NK-92 treated with Interleukin-12 subunit alpha and Interleukin-12 subunit beta, amount 100 ng/mL, for 24 hours (cell line): ENCODE measurements around the gene ZNF521.

ENCODE experiments used
- DNase-seq: peaks from one replicate; lab custom pipeline; 2025; lab: John Stamatoyannopoulos, UW

ZNF521 gene

DNA sequence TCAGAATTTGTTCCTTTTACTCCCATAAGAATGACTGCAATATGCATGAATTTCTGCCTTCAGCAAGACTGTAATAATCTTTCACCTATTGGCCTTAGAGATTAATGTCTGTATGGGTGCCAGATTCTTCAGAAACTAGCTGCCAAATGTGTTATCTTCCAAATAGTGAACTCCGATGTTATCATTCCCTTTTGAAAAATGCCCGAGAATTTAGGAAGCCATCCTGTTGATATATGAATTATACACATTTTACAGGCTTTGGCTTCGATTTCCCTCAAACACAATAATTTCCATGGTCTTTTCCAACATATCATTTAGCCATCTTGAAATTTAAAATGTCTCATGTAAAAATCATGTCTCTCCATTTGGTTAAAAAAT is 101.5 kb downstream of the ZNF521 start:
- no peak for DNase-seq

- DNase-seq: no peak
These were observed 103.2 kb downstream of the ZNF521 start for GRCh38 chr18:25248755-25249154.

- no peak for DNase-seq
These were observed 104.2 kb downstream of the ZNF521 start for GRCh38 chr18:25247725-25248124.

GRCh38 chr18:25244924-25245698 is 106.9 kb downstream of the ZNF521 start:
- no peak for DNase-seq

DNA sequence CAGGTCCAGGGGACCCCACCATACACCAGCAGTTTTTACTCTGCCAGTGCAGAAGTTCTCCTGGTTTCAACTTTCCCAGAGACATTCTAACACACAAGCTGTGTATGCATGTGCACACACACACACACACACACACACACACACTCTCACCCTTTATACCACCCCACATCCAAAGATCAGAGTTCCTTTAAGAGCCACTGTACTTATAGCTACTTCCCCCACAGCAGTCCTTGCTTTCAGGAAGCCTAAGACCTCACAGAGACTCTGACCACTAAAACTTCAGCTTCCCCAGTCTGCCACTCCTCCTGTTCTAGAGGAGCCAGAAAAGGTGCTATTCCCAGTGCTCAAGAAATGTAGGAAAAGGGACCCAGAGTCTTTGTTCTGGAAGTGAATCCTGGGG is 107.8 kb downstream of the ZNF521 start:
- no peak for DNase-seq

DNA sequence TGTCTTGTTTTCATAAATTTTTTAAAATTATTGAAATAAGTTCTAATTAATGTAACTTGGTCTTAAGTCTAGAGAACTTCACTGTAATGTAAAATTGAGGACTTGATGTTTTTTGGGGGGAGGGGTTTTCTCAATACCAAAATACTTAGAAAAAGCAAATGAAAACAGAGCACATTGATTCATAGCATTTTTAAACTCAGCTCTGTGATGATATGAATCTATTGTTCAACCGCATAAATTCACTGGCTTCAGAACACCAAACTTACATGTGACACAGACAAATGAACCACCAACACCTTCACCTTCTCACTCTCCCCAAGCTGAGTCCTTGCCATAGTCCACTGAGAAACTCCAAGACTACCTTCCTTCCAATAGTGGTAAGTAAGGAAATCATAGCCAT is 108.2 kb downstream of the ZNF521 start:
- DNase-seq: no peak

- DNase-seq: no peak
These were observed 108.7 kb downstream of the ZNF521 start for GRCh38 chr18:25243257-25243656.

DNA sequence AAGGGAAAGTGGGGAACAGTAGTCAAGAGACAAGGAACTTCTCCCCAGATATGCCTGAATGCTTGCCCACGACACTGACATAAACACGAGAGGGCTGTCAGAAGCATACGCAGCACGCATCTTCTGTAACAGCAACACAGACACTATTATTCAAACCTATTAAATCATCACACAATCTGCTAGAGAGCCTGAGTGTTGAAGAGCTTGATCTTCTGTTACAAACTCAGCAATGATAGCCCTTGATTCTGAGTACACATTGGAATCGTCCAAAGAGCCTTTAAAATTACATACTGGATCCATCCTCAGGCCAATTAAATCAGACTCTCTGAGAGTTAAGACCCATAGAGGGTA is 111.6 kb downstream of the ZNF521 start:
- DNase-seq: no peak

DNA sequence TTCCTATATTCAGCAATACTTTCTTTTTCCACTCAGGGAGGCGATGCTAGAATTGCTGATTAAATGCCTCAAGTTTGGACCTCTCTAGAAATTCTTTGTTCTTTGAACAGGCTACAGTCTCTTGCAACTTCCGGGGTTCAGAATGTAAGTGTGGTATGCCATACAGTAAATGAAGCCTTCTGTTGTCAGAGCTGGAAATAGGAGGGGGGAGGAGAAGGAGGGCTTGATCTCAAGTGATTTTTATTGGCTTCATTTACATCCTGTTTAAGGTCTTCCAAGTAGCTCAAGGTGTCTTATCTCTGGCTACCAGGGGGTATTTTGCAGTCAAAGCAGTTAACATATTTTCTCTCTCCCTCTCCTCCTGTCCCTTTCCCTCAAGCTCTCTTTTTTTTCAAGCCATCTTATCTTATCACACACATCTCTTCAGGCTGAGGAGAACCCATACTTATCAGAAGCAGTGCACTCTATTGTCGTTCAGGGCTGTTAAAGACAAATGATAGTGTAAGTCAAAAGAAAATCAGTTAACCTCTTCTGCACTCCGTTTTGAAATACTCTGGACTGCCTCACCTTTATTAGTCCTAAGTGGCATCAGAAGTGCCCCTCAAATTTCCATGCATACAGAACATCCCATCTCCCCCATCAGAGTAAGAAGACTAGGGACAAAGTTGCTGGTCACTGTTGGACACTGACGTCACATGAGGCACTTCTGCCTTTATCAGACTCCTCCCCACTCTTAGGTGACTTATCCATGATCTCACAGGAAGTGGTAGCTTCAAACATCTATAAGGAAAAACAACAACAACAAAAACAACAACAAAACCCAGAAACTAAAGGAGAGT is 112.2 kb downstream of the ZNF521 start:
- DNase-seq: no peak

DNA sequence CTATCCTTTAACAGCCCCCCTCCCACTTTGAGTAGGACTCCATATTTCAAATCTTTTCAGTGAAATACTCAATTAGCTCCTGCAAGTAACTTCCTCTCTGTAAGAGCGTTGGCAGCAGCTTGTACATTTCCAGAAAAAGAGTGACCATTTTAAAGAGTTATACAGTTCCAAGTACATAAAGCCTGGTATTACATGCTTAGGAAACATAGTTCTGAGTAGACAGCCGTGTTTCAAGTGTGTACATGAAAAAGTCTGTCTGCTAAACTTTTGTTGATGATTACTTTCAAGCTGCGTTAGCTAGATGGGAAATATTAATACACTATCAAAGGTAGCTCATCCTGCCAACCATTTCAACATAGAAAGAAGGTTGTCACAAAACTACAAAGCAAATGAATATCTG is 112.8 kb downstream of the ZNF521 start:
- no peak for DNase-seq

GRCh38 chr18:25237571-25238267 is 114.2 kb downstream of the ZNF521 start:
- DNase-seq: no peak

DNA sequence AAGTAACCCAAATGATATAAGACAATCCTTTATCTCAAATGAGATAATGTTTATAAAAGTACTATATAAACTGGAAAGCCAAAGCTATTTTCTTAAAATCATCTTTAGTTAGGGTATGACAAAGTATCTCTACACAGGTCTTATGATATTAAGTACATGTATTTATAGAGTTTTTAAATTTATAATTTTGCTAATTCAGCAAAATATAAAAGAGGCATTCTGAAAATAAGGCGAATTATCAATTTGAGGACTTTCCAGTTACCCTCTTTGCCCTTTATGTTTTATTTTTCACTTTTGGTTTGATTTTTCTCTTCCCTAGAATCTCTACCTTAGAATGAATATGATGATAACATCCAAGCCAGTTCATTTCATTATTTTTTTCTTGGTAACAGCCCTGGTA is 115.2 kb downstream of the ZNF521 start:
- no peak for DNase-seq

- DNase-seq: no peak
These were observed 116.4 kb downstream of the ZNF521 start for GRCh38 chr18:25235401-25236042.

DNA sequence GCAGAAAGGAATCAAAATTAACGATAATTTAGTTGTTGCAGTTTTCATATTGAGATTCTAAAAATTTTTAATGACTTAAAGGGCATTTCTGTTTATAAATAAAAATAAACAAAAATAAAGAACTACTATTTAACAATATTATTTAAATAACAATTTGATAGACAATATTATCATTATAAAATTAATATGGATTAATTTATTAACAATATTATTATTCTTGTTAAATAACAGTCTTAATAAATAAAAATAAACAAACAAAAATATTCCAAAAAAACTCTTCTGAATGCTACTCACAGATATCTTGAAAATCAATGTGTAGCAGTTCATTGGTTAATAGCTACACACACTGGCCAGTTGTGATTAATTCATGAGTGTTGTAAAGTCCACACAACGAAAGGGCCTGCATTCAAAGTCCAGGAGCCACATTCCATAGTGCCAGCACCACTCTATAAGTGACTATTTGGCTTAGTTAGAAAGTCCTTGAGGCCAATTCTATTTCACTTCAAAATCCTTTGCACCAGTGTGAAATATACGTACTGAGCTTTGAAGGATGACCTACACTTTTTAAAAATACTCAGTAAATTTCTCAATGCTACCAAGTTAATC is 117.1 kb downstream of the ZNF521 start:
- no peak for DNase-seq

DNA sequence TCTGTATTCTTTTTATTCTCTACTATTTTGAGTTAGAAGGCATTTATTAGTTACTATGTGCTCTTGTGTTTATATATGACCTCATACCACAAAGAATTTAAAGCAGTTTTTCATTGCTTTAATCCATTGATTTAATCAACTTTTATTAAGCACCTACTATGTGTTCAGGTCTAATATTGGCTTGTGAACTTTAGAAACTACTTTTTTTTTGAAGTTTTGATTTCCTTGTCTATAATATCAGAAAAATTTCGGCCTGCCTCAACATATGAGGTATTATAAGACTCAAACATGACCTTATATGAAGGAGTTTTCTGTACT is 117.7 kb downstream of the ZNF521 start:
- no peak for DNase-seq

DNA sequence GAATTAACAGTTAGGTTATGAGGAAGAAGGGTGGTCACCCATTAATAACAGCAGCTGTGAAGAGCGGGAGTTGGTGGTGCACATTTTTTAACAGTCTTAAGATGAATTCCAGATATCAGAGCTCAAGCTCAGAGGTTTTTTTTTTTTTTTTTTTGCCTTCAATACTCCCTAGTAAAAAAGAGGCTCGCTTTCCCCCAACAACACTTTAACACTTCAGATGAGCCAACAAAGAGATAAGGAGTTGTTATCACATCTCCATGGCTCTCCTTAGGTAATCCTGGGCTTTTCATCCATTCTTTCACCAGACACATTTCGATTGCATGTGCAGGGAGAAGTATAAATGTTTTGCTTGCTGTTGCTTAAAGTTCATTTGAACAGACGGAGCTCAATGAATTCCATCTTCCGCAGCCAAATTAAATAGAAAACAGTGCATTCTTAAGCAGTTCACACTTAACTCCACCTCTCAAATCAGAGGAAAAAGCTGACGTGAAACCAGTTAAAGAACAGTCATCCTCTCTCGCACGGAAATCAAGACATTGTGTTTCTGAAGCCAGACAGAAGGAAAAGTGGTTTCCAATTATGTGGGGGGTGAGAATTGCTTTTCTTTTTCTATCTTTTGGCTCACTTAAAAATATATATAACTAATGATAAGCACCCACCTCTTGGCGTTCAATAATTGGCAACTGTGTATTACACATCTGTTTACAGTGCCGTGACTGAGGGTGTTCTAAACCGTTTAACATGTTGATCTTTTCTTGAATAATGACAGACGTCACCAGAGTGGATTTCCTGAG is 118.2 kb downstream of the ZNF521 start:
- DNase-seq: no peak

DNA sequence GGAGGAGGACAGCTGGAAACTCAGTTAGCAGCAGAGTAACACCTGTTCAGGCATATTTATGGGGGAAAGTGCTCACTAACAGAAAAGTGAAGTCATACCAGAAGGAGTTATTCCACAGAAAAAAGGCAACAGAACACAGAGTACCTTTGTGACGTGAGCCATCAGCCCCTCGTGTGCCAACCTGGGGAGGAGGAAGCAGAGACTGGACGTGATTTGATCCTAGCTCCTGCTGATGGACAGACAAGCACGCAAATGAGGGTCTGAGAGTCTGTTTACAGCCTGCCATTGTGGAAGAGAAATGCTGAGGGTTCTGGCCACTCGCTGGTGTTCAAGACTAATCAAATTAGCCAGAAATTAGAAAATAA is 120.7 kb downstream of the ZNF521 start:
- DNase-seq: no peak

GRCh38 chr18:25230658-25231326 is 121.2 kb downstream of the ZNF521 start:
- DNase-seq: no peak

- no peak for DNase-seq
These were observed 122.0 kb downstream of the ZNF521 start for GRCh38 chr18:25229920-25230319.

DNA sequence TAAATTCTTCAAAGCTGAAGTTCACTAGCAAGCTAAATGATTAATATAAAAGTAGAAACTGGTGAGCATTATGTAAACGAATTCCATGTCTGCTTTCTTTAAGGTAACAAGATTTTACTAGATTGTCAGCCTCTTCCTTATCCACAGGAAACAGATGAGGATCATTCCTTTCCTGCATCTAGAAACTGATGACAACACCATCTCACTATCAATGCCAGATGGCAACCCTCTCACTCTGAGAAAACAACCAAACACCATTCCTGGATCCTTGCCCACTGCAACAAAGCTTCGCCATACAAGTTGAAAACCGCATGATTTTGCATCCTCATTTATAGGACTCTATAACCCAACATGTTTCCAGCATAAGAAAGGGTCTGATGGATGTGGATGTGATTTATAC is 122.9 kb downstream of the ZNF521 start:
- no peak for DNase-seq

GRCh38 chr18:25228410-25228809 is 123.6 kb downstream of the ZNF521 start:
- DNase-seq: no peak
